HL-60 (cell line): Measurements from ENCODE around the gene MTFR1L.

ENCODE experiments used
- DNase-seq, 2 experiments: peaks; one replicate each; pipeline ENCODE4 v3.0.0-alpha.2; 2010 to 2020; ENCODE audit warnings: low read depth in 1 of 2, low spot score in 1 of 2
- H3K27ac ChIP-seq: fragments of 250-450 bp; sonication (Bioruptor Pico); replicated peaks from 2 replicates; pipeline ENCODE4 v1.5.1; 2020; ENCODE audit warnings: mild to moderate bottlenecking, moderate library complexity
- H3K27me3 ChIP-seq: fragments of 250-450 bp; sonication (Bioruptor Pico); 2 replicates; pipeline ENCODE4 v1.5.1; 2021; ENCODE audit warnings: mild to moderate bottlenecking, moderate library complexity; ENCODE audit not compliant: insufficient read depth, poor library complexity, severe bottlenecking
- H3K4me3 ChIP-seq: replicated peaks from 2 replicates; pipeline ENCODE4 v1.5.1; 2011; ENCODE audit warnings: mild to moderate bottlenecking, control low read depth, low read length; ENCODE audit not compliant: insufficient read depth
- GABPA ChIP-seq: IDR thresholded peaks from 2 replicates; pipeline ENCODE4 v1.6.1; 2012; ENCODE audit warnings: low read depth
- POLR2AphosphoS5 ChIP-seq: IDR thresholded peaks from 2 replicates; pipeline ENCODE4 v1.6.1; 2012; ENCODE audit warnings: low read depth
- SPI1 ChIP-seq: IDR thresholded peaks from 2 replicates; pipeline ENCODE4 v1.6.1; 2012; ENCODE audit warnings: low read depth, mild to moderate bottlenecking, borderline replicate concordance
- TF ChIP-seq, protein P1 (sequence below): IDR thresholded peaks from one replicate; pipeline ENCODE4 v1.5.1; 2011; ENCODE audit warnings: low read length, control low read depth, inconsistent platforms; ENCODE audit not compliant: insufficient read depth
- TF ChIP-seq, protein P2 (sequence below): IDR thresholded peaks from 2 replicates; pipeline ENCODE4 v1.6.1; 2012; ENCODE audit warnings: low read depth; ENCODE audit not compliant: insufficient replicate concordance

The MTFR1L gene

DNA sequence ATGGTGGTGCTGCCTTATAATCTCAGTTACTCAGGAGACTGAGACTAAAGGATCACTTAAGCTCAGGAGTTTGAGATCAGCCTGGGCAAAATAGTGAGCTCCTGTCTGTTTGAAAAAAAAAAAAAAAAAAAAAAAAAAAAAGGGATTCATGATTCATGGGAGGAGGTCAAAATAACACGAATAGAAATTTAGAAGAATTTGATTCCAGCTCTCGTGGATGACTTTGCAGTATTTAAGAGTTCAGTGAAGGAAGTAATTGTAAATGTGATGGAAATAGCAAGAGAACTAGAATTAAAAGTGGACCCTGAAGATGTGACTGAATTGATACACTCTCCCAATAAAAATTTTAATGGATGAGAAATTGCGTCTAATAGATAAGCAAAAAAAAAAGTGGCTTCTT, 23.7 kb downstream of the MTFR1L start:
- no peak for TF ChIP-seq GABPA
- TF ChIP-seq, protein P1, sequence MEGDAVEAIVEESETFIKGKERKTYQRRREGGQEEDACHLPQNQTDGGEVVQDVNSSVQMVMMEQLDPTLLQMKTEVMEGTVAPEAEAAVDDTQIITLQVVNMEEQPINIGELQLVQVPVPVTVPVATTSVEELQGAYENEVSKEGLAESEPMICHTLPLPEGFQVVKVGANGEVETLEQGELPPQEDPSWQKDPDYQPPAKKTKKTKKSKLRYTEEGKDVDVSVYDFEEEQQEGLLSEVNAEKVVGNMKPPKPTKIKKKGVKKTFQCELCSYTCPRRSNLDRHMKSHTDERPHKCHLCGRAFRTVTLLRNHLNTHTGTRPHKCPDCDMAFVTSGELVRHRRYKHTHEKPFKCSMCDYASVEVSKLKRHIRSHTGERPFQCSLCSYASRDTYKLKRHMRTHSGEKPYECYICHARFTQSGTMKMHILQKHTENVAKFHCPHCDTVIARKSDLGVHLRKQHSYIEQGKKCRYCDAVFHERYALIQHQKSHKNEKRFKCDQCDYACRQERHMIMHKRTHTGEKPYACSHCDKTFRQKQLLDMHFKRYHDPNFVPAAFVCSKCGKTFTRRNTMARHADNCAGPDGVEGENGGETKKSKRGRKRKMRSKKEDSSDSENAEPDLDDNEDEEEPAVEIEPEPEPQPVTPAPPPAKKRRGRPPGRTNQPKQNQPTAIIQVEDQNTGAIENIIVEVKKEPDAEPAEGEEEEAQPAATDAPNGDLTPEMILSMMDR, result no peak
- TF ChIP-seq, protein P2, sequence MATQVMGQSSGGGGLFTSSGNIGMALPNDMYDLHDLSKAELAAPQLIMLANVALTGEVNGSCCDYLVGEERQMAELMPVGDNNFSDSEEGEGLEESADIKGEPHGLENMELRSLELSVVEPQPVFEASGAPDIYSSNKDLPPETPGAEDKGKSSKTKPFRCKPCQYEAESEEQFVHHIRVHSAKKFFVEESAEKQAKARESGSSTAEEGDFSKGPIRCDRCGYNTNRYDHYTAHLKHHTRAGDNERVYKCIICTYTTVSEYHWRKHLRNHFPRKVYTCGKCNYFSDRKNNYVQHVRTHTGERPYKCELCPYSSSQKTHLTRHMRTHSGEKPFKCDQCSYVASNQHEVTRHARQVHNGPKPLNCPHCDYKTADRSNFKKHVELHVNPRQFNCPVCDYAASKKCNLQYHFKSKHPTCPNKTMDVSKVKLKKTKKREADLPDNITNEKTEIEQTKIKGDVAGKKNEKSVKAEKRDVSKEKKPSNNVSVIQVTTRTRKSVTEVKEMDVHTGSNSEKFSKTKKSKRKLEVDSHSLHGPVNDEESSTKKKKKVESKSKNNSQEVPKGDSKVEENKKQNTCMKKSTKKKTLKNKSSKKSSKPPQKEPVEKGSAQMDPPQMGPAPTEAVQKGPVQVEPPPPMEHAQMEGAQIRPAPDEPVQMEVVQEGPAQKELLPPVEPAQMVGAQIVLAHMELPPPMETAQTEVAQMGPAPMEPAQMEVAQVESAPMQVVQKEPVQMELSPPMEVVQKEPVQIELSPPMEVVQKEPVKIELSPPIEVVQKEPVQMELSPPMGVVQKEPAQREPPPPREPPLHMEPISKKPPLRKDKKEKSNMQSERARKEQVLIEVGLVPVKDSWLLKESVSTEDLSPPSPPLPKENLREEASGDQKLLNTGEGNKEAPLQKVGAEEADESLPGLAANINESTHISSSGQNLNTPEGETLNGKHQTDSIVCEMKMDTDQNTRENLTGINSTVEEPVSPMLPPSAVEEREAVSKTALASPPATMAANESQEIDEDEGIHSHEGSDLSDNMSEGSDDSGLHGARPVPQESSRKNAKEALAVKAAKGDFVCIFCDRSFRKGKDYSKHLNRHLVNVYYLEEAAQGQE, result no peak
- no peak for TF ChIP-seq POLR2AphosphoS5
- no peak for TF ChIP-seq SPI1
- Histone ChIP-seq H3K27ac (no peak overlapping the region), H3K4me3 (no peak overlapping the region), H3K27me3 (no peaks in the 10 kb centered on the region)
- no peak for DNase-seq

DNA sequence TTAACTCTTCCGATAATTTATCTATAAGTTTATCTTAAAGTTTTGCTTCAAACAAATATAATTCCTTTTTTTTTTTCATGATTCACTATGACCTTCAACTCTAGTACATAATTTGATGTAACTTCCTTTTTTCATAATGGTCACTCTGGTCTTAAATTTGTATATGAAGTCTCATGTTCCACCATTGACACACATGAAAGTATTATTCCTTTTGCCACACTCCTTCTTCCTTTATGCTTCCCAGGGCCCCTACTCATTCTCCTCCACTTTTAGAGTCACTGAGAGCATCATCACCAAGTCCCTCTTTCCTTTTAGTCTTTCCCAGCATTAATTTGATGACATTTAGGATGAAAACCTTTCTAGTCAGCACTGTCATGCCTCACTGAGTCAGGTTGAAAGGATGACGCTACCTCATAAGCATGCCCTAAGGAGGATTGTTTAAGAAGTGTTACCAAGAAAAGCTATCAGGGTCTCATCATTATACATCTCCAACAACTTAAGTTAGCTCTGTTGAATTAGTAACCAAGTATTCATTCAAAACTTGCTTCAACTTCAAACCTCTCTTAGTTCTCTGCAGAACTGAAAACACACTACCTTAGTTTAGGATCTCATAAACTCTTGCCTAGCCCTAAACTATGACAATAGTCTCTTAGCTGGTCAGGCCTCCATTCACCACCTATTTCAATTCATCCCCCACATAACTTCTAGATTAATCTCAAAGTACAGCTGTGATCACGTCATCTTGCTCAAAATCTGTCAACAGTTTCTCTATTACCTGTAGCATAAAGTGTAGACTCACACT, 25.0 kb downstream of the MTFR1L start:
- TF ChIP-seq, protein P2, result no peak
- TF ChIP-seq GABPA (no peak), SPI1 (no peak), POLR2AphosphoS5 (no peak)
- TF ChIP-seq, protein P1, result no peak
- Histone ChIP-seq H3K4me3 (no peak overlapping the region), H3K27ac (no peak overlapping the region), H3K27me3 (no peaks in the 10 kb centered on the region)
- no peak for DNase-seq

DNA sequence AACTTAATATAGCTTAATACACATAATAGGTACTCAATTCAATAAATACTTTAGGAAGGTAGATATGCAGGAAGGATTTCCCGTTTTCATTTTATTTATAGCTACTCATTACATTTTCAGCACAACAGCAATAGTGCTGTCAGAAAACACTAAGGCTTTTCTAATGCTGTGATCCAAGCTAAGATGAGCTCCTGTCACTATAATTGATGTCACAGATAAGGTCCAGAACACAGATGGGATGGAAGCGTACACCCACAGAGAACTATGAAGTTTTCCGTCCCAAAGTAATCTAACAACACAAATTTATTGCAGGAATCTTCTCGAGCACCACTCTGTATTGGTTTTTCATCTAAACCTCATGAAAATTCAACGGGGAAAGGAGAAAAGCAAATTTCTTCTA, 25.9 kb downstream of the MTFR1L start:
- Histone ChIP-seq H3K27ac (no peak overlapping the region), H3K4me3 (no peak overlapping the region)
- TF ChIP-seq, protein P2, result no peak
- TF ChIP-seq SPI1, result no peak
- TF ChIP-seq POLR2AphosphoS5, result no peak
- TF ChIP-seq GABPA, result no peak
- TF ChIP-seq, protein P1, result no peak

More for the DNA sequence above, 25.9 kb downstream of the MTFR1L start:
- no peak for DNase-seq
- no peaks in the 10 kb centered on the region for H3K27me3 ChIP-seq
